Naive B cell (primary cell): ENCODE results near the gene IGF2R. TPM values are rescaled to one million over a fixed set of nuclear protein-coding genes. Genes with fewer than 3 reads are reported as not detected.
"Not testable (repeated sequence)": the region's sequence is repeated elsewhere in the genome, so short reads cannot be mapped to it uniquely, and the experiment has no call there.

ENCODE experiments used
- ATAC-seq, 2 donors: fragments of 150-1000 bp; cut with Tn5 transposase; 2 replicates each; pipeline ENCODE4 v1.10.0; 2021; ENCODE audit warnings: low read depth in 2 of 2, mild to moderate bottlenecking in 2 of 2, moderate library complexity in 2 of 2
- DNase-seq: peaks from one replicate; pipeline ENCODE4 v3.0.0; 2022
- H3K27ac Mint-ChIP-seq, 6 donors: one replicate each; pipeline ENCODE4 v1.8.0; 2020 to 2022; ENCODE audit warnings: mild to moderate bottlenecking in 6 of 6, mixed read lengths in 6 of 6, moderate library complexity in 5 of 6, inconsistent platforms in 2 of 6
- H3K27me3 Mint-ChIP-seq, 3 donors: one replicate each; pipeline ENCODE4 v1.8.0; 2021 to 2022; ENCODE audit warnings: mixed read lengths in 3 of 3, mild to moderate bottlenecking in 1 of 3
- H3K36me3 Mint-ChIP-seq, 2 donors: one replicate each; pipeline ENCODE4 v1.8.0; 2020 to 2022; ENCODE audit warnings: mixed read lengths in 2 of 2, inconsistent platforms in 1 of 2, mild to moderate bottlenecking in 1 of 2
- H3K4me1 Mint-ChIP-seq, 3 donors: one replicate each; pipeline ENCODE4 v1.8.0; 2020 to 2022; ENCODE audit warnings: mixed read lengths in 3 of 3, inconsistent platforms in 1 of 3, mild to moderate bottlenecking in 1 of 3, moderate library complexity in 1 of 3
- H3K4me3 Mint-ChIP-seq, 8 donors: one replicate each; pipeline ENCODE4 v1.8.0; 2020 to 2022; ENCODE audit warnings: mild to moderate bottlenecking in 8 of 8, mixed read lengths in 8 of 8, moderate library complexity in 8 of 8, inconsistent platforms in 2 of 8
- H3K9me3 Mint-ChIP-seq, 7 donors: one replicate each; pipeline ENCODE4 v1.8.0; 2020 to 2022; ENCODE audit warnings: mixed read lengths in 7 of 7, mild to moderate bottlenecking in 5 of 7, inconsistent platforms in 2 of 7, moderate library complexity in 1 of 7
- polyA plus RNA-seq, 6 donors: library from polyadenylated mRNA; unstranded; fragments of 300-500 nt; fragmentation: Illumina TruSeq; gene quantifications; one replicate each; pipeline ENCODE4 v1.2.3, GENCODE V29; 2021; ENCODE audit warnings: low read depth in 6 of 6

IGF2R gene
- polyA plus RNA-seq, 6 donors from 2014 or later = 2.3 to 12.1 (median 7.0) TPM

DNA sequence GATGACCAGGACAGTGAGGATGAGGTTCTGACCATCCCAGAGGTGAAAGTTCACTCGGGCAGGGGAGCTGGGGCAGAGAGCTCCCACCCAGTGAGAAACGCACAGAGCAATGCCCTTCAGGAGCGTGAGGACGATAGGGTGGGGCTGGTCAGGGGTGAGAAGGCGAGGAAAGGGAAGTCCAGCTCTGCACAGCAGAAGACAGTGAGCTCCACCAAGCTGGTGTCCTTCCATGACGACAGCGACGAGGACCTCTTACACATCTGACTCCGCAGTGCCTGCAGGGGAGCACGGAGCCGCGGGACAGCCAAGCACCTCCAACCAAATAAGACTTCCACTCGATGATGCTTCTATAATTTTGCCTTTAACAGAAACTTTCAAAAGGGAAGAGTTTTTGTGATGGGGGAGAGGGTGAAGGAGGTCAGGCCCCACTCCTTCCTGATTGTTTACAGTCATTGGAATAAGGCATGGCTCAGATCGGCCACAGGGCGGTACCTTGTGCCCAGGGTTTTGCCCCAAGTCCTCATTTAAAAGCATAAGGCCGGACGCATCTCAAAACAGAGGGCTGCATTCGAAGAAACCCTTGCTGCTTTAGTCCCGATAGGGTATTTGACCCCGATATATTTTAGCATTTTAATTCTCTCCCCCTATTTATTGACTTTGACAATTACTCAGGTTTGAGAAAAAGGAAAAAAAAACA is 136.1 kb downstream of the IGF2R start:
- Mint-ChIP-seq H3K27ac (peak overlapping the region in 2 of 6 donors; percentile 11 to 22), H3K4me3 (no peak overlapping the region), H3K27me3 (no peaks in the 10 kb centered on the region), H3K4me1 (peaks cover 0 to 3% (median 0%) of the 10 kb centered on the region in 3 donors), H3K36me3 (peaks cover 9 to 24% of the 10 kb centered on the region in 2 donors), H3K9me3 (no peaks in the 10 kb centered on the region)
- ATAC-seq = no peak
- DNase-seq = no peak

DNA sequence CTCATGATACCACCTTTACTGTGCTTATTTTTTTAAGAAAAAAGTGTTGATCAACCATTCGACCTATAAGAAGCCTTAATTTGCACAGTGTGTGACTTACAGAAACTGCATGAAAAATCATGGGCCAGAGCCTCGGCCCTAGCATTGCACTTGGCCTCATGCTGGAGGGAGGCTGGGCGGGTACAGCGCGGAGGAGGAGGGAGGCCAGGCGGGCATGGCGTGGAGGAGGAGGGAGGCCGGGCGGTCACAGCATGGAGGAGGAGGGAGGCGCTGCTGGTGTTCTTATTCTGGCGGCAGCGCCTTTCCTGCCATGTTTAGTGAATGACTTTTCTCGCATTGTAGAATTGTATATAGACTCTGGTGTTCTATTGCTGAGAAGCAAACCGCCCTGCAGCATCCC is 137.1 kb downstream of the IGF2R start:
- ATAC-seq (no peak), DNase-seq (no peak)
- H3K4me3 Mint-ChIP-seq = no peak overlapping the region
- peaks cover 9 to 24% of the 10 kb centered on the region in 2 donors for H3K36me3 Mint-ChIP-seq
- peak overlapping the region in 1 of 6 donors; percentile 87 for H3K27ac Mint-ChIP-seq
- H3K9me3 Mint-ChIP-seq = no peaks in the 10 kb centered on the region
- H3K4me1 Mint-ChIP-seq = peaks cover 0 to 3% (median 0%) of the 10 kb centered on the region in 3 donors
- no peaks in the 10 kb centered on the region for H3K27me3 Mint-ChIP-seq

DNA sequence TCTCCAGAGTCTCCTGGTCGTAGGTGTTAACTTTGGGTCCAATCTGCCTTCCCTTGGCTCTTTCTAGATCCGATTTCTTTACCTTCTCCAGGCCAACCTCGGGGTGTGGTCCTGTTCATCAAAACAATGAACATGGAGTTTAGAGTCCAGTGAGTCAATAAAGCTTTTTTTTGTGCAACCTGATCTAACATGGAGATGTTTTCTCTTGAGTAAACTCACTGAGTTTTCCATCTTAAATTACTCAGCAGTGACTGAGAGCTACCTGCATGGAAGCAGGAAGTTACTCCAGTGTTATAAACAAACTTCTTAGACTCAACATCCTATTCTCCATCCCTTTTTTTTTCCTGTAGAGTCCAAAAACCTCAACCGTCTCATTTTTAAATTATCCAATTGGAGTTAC is 137.8 kb downstream of the IGF2R start:
- ATAC-seq (no peak), DNase-seq (no peak)
- peaks cover 9 to 24% of the 10 kb centered on the region in 2 donors for H3K36me3 Mint-ChIP-seq
- no peak overlapping the region for H3K4me3 Mint-ChIP-seq
- no peaks in the 10 kb centered on the region for H3K27me3 Mint-ChIP-seq
- peaks cover 0 to 3% (median 0%) of the 10 kb centered on the region in 3 donors for H3K4me1 Mint-ChIP-seq
- no peaks in the 10 kb centered on the region for H3K9me3 Mint-ChIP-seq
- H3K27ac Mint-ChIP-seq = peak overlapping the region in 3 of 6 donors; percentile 63 to 92 (median 73)

DNA sequence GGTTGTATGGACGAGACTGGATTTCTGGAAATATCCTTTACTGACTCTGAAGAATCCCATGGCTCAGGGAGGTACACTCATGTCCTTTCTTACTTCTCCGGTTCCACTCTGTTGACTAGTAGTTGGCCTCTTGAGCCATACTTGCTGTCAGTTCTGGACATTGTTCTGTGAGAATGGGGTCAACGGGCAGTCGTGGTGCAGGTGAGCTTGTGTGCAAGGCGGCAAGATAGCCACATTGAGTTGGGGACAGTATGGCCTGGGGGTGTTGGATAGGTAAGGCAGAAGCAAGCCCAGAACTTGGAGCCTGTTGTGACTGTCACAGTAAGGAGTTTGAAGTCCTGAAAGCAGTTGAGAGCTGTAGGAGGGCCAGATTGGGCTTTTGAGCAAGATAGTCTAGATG is 139.2 kb downstream of the IGF2R start:
- peaks cover 9 to 24% of the 10 kb centered on the region in 2 donors for H3K36me3 Mint-ChIP-seq
- H3K27ac Mint-ChIP-seq = peak overlapping the region in 2 of 6 donors; percentile 25 to 85
- no peaks in the 10 kb centered on the region for H3K9me3 Mint-ChIP-seq
- peaks cover 0 to 3% (median 0%) of the 10 kb centered on the region in 3 donors for H3K4me1 Mint-ChIP-seq
- no peak for DNase-seq
- H3K4me3 Mint-ChIP-seq = no peak overlapping the region
- H3K27me3 Mint-ChIP-seq = no peaks in the 10 kb centered on the region
- no peak for ATAC-seq

DNA sequence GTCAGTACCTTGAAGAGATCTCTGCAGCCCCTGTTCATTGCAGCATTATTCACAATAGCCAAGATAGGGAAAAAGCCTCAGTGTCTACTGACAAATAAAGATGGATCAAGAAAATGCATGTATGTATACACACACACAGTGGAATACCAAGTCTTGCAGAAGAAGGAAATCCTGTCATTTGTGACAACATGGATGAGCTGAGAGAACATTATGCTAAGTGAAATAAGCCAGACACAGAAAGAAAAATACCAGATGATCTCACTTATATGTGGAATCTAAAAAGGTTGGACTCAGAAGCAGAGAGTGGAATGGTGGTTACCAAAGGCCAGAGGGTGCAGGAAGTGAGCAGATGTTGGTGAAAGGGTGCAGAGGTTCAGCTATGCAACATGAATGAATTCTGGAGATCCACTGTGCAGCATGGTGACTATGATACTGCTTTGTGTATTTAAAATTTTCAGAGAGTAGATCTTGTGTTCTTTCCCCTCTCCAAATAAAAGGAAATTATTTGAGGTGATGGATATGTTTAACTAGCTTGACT is 141.8 kb downstream of the IGF2R start:
- H3K9me3 Mint-ChIP-seq = no peaks in the 10 kb centered on the region
- no peaks in the 10 kb centered on the region for H3K27me3 Mint-ChIP-seq
- H3K27ac Mint-ChIP-seq = peak overlapping the region in 2 of 6 donors; percentile 14 to 15
- DNase-seq = no peak
- H3K4me1 Mint-ChIP-seq = peaks cover 0 to 3% (median 0%) of the 10 kb centered on the region in 3 donors
- H3K36me3 Mint-ChIP-seq = peaks cover 0 to 10% of the 10 kb centered on the region in 2 donors
- H3K4me3 Mint-ChIP-seq = no peak overlapping the region
- no peak for ATAC-seq

DNA sequence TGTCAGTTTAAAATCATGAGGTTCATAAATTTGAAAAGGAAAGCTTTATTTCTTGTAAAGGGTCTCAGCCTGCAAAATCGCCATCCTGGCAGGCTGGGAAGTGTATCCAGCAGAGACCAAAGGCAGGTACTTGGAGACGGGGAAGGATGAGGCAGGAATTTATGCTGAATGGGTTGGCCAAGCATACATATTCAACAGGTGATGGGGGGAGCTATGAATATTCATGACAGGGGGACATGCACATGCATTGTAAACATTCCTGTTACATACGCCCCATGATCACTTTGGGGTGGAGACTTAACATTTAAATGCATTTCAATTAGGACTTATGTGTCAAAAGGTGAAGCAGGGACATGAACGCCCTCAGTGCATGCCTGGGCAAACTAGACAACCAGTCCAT is 142.9 kb downstream of the IGF2R start:
- DNase-seq = no peak
- peaks cover 0 to 3% (median 0%) of the 10 kb centered on the region in 3 donors for H3K4me1 Mint-ChIP-seq
- no peak overlapping the region for H3K4me3 Mint-ChIP-seq
- ATAC-seq = no peak
- H3K27me3 Mint-ChIP-seq = no peaks in the 10 kb centered on the region
- no peaks in the 10 kb centered on the region for H3K9me3 Mint-ChIP-seq
- H3K27ac Mint-ChIP-seq = peak overlapping the region in 1 of 6 donors; percentile 47
- peaks cover 0 to under 1% of the 10 kb centered on the region in 2 donors for H3K36me3 Mint-ChIP-seq

DNA sequence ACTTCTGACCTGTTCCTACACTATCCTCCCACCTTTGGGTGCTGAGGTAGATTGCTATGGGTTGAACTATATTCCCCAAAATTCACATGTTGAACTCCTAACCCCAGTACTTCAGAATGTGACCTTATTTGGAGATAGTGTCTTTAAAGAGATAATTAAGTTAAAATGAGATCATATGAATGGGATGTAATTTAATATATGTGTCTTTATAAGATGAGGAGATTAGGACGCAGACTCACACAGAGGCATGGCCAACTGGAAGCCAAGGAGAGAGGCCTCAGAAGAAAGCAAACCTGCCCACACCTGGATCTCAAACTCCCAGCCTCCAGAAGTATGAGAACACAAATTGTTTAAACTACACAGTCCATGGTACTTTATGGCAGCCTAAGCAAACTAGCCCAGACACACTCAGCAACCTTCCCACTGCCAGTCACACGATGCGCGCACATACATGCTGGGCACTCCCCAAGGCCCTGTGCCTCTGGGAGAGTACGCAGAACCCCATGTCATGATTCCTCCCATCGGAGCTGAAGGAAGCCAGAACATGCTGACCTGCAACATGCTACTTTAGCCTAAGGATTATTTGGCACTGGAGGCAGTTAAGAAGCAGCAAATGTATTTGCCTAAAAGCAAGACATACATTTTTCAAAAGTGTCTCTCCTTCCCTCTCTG is 143.9 kb downstream of the IGF2R start:
- Mint-ChIP-seq H3K9me3 (peaks cover 0 to 2% (median 0%) of the 10 kb centered on the region in 7 donors), H3K36me3 (peaks cover 1 to 6% of the 10 kb centered on the region in 2 donors), H3K4me3 (no peak overlapping the region), H3K27ac (peak overlapping the region in 2 of 6 donors; percentile 62 to 89), H3K27me3 (no peaks in the 10 kb centered on the region), H3K4me1 (peaks cover 0 to 3% (median 0%) of the 10 kb centered on the region in 3 donors)
- ATAC-seq (no peak), DNase-seq (no peak)

DNA sequence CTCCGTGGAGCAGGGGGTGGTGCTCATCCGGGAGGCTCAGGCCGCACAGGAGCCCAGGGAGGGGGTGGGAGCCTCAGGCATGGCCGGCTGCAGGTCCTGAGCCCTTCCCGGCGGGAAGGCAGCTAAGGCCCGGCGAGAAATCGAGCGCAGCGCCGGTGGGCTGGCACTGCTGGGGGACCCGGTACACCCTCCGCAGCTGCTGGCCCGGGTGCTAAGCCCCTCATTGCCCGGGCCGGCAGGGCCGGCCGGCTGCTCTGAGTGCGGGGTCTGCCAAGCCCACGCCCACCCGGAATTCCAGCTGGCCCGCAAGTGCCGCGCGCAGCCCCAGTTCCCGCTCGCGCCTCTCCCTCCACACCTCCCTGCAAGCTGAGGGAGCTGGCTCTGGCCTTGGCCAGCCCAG is 145.7 kb downstream of the IGF2R start:
- not testable (repeated sequence) for H3K4me1 Mint-ChIP-seq, H3K27ac Mint-ChIP-seq, H3K9me3 Mint-ChIP-seq, ATAC-seq, H3K27me3 Mint-ChIP-seq, H3K4me3 Mint-ChIP-seq, DNase-seq
- peaks cover 10 to 11% of the 10 kb centered on the region in 2 donors for H3K36me3 Mint-ChIP-seq

DNA sequence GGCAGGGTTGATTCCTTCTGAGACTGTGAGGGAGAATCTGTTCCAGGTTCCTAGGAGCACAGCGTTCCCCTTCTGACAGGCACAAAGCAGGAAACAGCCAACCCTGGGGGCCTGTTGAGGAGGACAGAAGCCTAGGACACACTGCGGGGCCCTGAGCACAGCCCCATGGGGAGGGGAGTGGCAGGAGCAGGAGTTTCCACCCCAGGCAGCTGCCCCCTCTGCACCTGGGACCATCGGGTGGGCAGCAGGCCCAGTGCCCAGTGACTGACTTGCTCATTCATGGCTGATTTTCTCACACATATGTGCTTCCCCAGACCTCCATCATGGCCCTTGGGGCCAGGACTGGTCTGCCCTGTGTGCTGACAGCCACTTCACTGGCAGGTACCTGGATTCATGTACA is 146.5 kb downstream of the IGF2R start:
- no peak overlapping the region for H3K27ac Mint-ChIP-seq
- H3K4me1 Mint-ChIP-seq = no peaks in the 10 kb centered on the region
- H3K27me3 Mint-ChIP-seq = no peaks in the 10 kb centered on the region

DNA sequence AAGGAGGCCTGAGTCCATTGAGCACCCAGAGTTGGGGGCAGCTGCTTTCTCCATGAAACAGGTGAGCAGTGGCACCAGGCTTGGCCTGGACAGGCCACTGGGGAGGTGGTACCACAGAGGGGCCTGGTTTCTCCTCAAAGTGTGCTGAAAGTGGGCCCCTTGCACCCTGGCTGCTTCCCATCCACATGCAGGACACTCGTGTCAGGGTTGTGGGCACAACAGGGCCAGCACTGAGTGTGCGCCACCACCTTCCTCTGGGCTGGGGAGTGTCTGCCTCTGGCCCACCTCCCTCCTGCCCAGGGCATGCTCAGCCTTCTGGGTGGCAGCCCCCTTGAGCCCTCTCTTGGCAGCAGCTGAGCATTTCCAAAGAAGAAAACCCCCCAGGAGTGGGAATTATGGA is 147.5 kb downstream of the IGF2R start:
- Mint-ChIP-seq H3K4me1 (no peaks in the 10 kb centered on the region), H3K27ac (no peak overlapping the region), H3K36me3 (peaks cover 10 to 13% of the 10 kb centered on the region in 2 donors), H3K9me3 (peaks cover 0 to 5% (median 3%) of the 10 kb centered on the region in 7 donors), H3K27me3 (no peaks in the 10 kb centered on the region), H3K4me3 (no peak overlapping the region)
- no peak for DNase-seq
- ATAC-seq = no peak

More for the DNA sequence above, 146.5 kb downstream of the IGF2R start:
- ATAC-seq = no peak
- no peak overlapping the region for H3K4me3 Mint-ChIP-seq
- H3K9me3 Mint-ChIP-seq = peaks cover 0 to 5% (median 3%) of the 10 kb centered on the region in 7 donors
- DNase-seq = no peak
- peaks cover 10 to 13% of the 10 kb centered on the region in 2 donors for H3K36me3 Mint-ChIP-seq

DNA sequence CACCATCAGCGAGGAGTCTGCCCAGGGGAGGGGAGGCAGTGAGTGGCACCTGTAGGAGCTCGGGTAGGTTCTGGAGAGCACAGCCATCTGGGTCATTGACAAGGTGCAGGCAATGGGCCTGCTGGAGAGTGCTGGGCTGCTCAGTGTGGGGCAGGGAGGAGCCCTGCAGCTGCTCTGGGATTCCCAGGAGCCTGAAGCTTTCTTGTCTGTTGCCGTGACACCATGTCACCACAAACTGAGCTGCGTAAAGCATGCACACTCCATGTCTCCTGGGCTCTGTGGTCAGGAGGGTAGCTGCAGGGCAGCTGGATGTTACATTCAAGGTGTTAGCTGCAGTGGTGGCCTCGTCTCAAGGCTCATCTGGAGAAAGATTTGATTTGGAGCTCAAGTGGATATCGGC is 148.3 kb downstream of the IGF2R start:
- no peak for DNase-seq
- no peaks in the 10 kb centered on the region for H3K27me3 Mint-ChIP-seq
- ATAC-seq = no peak
- H3K4me3 Mint-ChIP-seq = no peak overlapping the region
- no peak overlapping the region for H3K27ac Mint-ChIP-seq
- H3K4me1 Mint-ChIP-seq = no peaks in the 10 kb centered on the region
- peaks cover 0 to 5% (median 3%) of the 10 kb centered on the region in 7 donors for H3K9me3 Mint-ChIP-seq
- H3K36me3 Mint-ChIP-seq = peaks cover 10 to 13% of the 10 kb centered on the region in 2 donors

DNA sequence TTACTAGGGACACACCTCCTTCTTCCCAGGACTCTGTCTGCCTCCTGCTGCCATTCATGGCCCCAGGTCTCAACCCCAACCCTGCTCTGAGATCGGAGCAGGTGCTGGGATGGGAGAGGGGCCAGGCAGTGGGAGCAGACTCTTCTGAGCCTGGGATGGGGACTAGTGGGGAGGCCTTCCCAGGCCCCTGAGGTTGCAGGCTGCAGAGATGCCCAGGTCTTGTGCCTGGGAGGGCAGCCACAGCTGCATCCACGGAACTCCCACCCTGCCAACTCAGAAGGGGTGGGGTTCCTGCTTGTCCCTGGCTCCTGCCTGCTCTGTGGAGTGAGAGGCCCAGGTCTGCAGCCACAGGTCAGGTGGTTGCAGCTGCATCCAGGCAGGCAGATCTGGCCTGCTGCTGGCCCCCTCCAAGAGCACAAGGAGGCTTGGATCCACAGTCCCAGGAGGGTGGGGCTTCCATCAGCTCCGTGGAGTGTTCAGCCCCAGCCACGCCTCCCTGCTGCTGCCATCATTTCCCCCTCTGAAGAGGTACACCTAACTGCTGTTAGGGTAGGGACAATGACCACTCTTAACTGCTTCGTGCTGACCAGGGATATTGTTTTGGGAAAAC is 149.8 kb downstream of the IGF2R start:
- DNase-seq (no peak), ATAC-seq (no peak)
- Mint-ChIP-seq H3K9me3 (peaks cover 0 to 5% (median 3%) of the 10 kb centered on the region in 7 donors), H3K4me1 (no peaks in the 10 kb centered on the region), H3K4me3 (no peak overlapping the region), H3K27ac (no peak overlapping the region), H3K36me3 (peaks cover 10 to 13% of the 10 kb centered on the region in 2 donors), H3K27me3 (no peaks in the 10 kb centered on the region)

DNA sequence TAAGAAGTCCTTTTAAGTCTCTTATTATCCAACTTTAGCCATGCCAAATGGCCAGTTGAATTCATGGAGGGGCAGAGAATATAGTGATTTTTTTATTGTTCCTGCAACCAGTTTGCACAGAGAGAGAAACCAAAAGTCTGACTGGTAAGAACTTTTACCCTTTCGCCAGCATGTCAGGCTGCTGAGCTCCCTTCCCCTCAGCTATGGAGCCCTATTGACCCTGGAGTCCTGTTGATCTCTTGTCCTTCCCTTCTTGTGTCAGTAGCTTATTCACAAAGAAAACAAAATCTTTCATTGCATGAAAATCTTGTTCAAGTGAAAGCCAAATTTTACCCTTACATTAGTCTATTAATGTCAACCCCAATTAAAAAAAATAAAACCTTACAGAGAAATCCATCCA is 151.2 kb downstream of the IGF2R start:
- Mint-ChIP-seq H3K4me1 (no peaks in the 10 kb centered on the region), H3K36me3 (peaks cover 10 to 13% of the 10 kb centered on the region in 2 donors), H3K4me3 (no peak overlapping the region), H3K27ac (no peak overlapping the region), H3K27me3 (no peaks in the 10 kb centered on the region), H3K9me3 (peaks cover 0 to 5% (median 3%) of the 10 kb centered on the region in 7 donors)
- ATAC-seq (no peak), DNase-seq (no peak)
